ENCODE data around the gene IFT27. TPM values are rescaled to one million over a fixed set of nuclear protein-coding genes. Genes with fewer than 3 reads are reported as not detected.
A peak's percentile ranks its signal among the peaks of the same experiment; 100 is the strongest.
"Not testable (repeated sequence)": the region's sequence is repeated elsewhere in the genome, so short reads cannot be mapped to it uniquely, and the experiment has no call there.

The IFT27 gene
- total RNA-seq, 1 donor from 2014 or later = 30.2 TPM

- TF ChIP-seq, protein P1, sequence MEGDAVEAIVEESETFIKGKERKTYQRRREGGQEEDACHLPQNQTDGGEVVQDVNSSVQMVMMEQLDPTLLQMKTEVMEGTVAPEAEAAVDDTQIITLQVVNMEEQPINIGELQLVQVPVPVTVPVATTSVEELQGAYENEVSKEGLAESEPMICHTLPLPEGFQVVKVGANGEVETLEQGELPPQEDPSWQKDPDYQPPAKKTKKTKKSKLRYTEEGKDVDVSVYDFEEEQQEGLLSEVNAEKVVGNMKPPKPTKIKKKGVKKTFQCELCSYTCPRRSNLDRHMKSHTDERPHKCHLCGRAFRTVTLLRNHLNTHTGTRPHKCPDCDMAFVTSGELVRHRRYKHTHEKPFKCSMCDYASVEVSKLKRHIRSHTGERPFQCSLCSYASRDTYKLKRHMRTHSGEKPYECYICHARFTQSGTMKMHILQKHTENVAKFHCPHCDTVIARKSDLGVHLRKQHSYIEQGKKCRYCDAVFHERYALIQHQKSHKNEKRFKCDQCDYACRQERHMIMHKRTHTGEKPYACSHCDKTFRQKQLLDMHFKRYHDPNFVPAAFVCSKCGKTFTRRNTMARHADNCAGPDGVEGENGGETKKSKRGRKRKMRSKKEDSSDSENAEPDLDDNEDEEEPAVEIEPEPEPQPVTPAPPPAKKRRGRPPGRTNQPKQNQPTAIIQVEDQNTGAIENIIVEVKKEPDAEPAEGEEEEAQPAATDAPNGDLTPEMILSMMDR (IDR thresholded peaks at IDR 0.05) = no peak
- intact Hi-C loops (cut with DNase I) = no loop called here
- DNase-seq = no peak
Observed at GRCh38 chr22:36731916-36732315, 44.0 kb downstream of the IFT27 start.

DNA sequence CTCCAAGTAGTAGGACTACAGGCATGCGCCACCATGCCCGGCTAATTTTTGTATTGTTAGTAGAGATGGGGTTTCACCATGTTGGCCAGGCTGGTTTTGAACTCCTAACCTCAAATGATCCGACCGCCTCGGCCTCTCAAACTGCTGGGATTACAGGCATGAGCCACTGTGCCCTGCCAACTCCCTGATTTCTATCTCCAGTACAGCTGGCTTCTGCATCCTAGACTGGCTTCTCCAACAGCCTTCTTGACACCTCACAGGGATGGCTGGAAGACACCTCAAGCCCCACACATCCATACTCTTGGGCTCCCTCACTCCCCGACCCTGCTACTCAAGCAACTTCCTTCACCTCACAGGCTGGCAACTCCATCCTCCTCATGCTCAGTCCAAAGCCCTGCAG is 44.6 kb downstream of the IFT27 start:
- H3K4me3 ChIP-seq; H3K36me3 ChIP-seq; H3K4me1 ChIP-seq; DNase-seq; intact Hi-C loops (cut with DNase I); ATAC-seq; H3K9me3 ChIP-seq; H3K27ac ChIP-seq: not testable (repeated sequence)
- peaks cover 17% of the 10 kb centered on the region for H3K27me3 ChIP-seq (ENCODE audit: low read depth)

More at GRCh38 chr22:36731916-36732315, 44.0 kb downstream of the IFT27 start:
- Histone ChIP-seq H3K36me3 (no peaks in the 10 kb centered on the region), H3K4me1 (peaks cover 9% of the 10 kb centered on the region), H3K4me3 (no peak overlapping the region), H3K27ac (no peak overlapping the region), H3K27me3 (ENCODE audit: low read depth) (peaks cover 16% of the 10 kb centered on the region), H3K9me3 (no peaks in the 10 kb centered on the region)
- no peak for ATAC-seq

DNA sequence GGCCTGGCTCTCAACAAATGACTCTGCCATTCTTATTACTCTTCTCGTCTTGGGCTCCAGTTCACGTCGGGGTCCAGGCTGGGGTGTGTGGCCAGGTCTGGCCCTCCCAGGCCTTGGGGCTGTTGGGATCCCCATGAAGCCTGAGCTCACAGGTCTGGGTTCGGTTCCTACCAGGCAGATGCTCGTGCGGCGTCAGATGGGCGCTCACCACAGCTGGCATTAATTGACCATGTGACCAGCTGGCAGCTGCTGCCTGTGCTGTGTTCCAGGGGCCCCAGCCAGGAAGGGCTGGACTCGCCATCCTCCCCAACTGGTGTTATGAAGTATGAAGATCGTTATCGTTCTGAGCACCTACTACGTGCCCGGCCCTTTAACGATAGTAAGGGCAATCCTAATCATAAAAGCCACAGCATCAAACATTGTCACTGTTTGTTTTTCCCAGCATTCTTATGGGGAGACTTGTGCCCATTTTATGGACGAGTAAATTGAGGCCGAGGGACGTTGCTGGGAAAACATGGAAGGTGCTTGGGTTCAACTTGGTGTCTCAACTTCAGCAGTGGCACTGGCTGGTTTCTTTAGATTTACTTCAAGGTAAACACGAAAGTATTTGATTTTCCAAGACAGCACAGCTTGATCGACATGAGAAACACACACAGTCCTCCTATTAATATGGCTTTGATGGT is 45.6 kb downstream of the IFT27 start:
- H3K27ac ChIP-seq = no peak overlapping the region
- peaks cover 9% of the 10 kb centered on the region for H3K4me1 ChIP-seq
- ATAC-seq = no peak
- no peaks in the 10 kb centered on the region for H3K9me3 ChIP-seq
- H3K4me3 ChIP-seq = no peak overlapping the region
- DNase-seq = no peak
- H3K36me3 ChIP-seq = no peaks in the 10 kb centered on the region
- TF ChIP-seq, protein P1 (IDR thresholded peaks at IDR 0.05) = no peak
- intact Hi-C loops (cut with DNase I) = no loop called here
- H3K27me3 ChIP-seq (ENCODE audit: low read depth) = peaks cover 18% of the 10 kb centered on the region

GRCh38 chr22:36729321-36729720 is 46.6 kb downstream of the IFT27 start:
- H3K36me3 ChIP-seq = no peaks in the 10 kb centered on the region

DNA sequence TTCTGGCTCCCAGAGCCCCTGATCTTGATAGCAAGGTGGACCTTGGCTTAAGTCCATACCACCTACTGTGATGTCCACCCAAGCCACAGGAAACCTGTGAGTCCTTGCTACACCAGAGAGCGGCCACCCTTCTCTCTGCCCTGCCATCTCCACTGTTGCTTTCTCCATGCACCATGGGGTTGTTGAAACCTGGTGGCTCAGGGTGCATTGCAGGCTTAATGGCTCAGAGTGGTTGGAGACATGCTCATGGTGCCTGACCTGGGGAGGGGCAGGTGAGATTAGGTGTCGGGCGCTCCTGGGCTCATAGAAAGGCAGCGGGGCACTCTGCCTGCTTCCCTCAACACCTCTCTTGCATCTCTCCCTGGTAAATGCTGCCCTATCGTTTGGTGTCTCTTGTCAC is 47.4 kb downstream of the IFT27 start:
- TF ChIP-seq, protein P1 (IDR thresholded peaks at IDR 0.05) = no peak
- H3K27ac ChIP-seq = no peak overlapping the region
- no peak overlapping the region for H3K4me3 ChIP-seq
- no peak for ATAC-seq
- H3K36me3 ChIP-seq = no peaks in the 10 kb centered on the region
- intact Hi-C loops (cut with DNase I) = no loop called here
- no peaks in the 10 kb centered on the region for H3K9me3 ChIP-seq
- no peaks in the 10 kb centered on the region for H3K4me1 ChIP-seq
- DNase-seq = no peak
- peaks cover 31% of the 10 kb centered on the region for H3K27me3 ChIP-seq (ENCODE audit: low read depth)

More at GRCh38 chr22:36729321-36729720, 46.6 kb downstream of the IFT27 start:
- TF ChIP-seq, protein P1 (IDR thresholded peaks at IDR 0.05) = no peak
- Histone ChIP-seq H3K4me1 (peaks cover 6% of the 10 kb centered on the region), H3K27ac (no peak overlapping the region), H3K27me3 (ENCODE audit: low read depth) (peaks cover 26% of the 10 kb centered on the region), H3K9me3 (no peaks in the 10 kb centered on the region), H3K4me3 (no peak overlapping the region)
- peak in 1 of 2 donors; percentile 19 for ATAC-seq
- no peak for DNase-seq
- intact Hi-C loops (cut with DNase I) = no loop called here

GRCh38 chr22:36727927-36728488 is 47.9 kb downstream of the IFT27 start:
- intact Hi-C loops (cut with DNase I) = no loop called here
- no peaks in the 10 kb centered on the region for H3K9me3 ChIP-seq
- DNase-seq (no peak), ATAC-seq (no peak)
- H3K36me3 ChIP-seq = no peaks in the 10 kb centered on the region
- peaks cover 33% of the 10 kb centered on the region for H3K27me3 ChIP-seq (ENCODE audit: low read depth)
- H3K4me3 ChIP-seq = no peak overlapping the region
- H3K4me1 ChIP-seq = no peaks in the 10 kb centered on the region
- TF ChIP-seq, protein P1 (IDR thresholded peaks at IDR 0.05) = no peak
- no peak overlapping the region for H3K27ac ChIP-seq
